ENCODE data around the gene TECTA.

GRCh38 chr11:121213362-121213893 is 112.4 kb downstream of the TECTA start:
- TF ChIP-seq CTCF (IDR thresholded peaks at IDR 0.05) (no peak), PBX3 (IDR thresholded peaks at IDR 0.05) (no peak), KDM1A (IDR thresholded peaks at IDR 0.05; ENCODE audit: low read depth) (no peak), TP53 (CRISPR knock-in tag; IDR thresholded peaks at IDR 0.05) (no peak), POLR2A (IDR thresholded peaks at IDR 0.05; ENCODE audit: low read length) (no peak), MAX (IDR thresholded peaks at IDR 0.05) (no peak), RFX5 (IDR thresholded peaks at IDR 0.05) (no peak), BCL3 (IDR thresholded peaks at IDR 0.05) (no peak), CEBPB (IDR thresholded peaks at IDR 0.05) (no peak)
